Stimulated activated naive CD8-positive, alpha-beta T cell treated with anti-CD3 and anti-CD28 coated beads, Interleukin-15, Interleukin-2, amounts not matched to agents 100 ng/mL and 50 ng/mL, for 24 hours (primary cell): ENCODE data around the gene SAE1.

Experiments used
- H3K27ac Mint-ChIP-seq: one replicate; pipeline ENCODE4 v1.8.0; 2021; ENCODE audit warnings: mild to moderate bottlenecking, mixed read lengths
- H3K27me3 Mint-ChIP-seq: one replicate; pipeline ENCODE4 v1.8.0; 2021; ENCODE audit warnings: mixed read lengths
- H3K36me3 Mint-ChIP-seq: one replicate; pipeline ENCODE4 v1.8.0; 2021; ENCODE audit warnings: low read depth, mixed read lengths
- H3K4me1 Mint-ChIP-seq: one replicate; pipeline ENCODE4 v1.8.0; 2021; ENCODE audit warnings: low read depth, mixed read lengths
- H3K4me3 Mint-ChIP-seq: one replicate; pipeline ENCODE4 v1.8.0; 2021; ENCODE audit warnings: mild to moderate bottlenecking, mixed read lengths
- H3K9me3 Mint-ChIP-seq: one replicate; pipeline ENCODE4 v1.8.0; 2021; ENCODE audit warnings: mixed read lengths

SAE1 gene

DNA sequence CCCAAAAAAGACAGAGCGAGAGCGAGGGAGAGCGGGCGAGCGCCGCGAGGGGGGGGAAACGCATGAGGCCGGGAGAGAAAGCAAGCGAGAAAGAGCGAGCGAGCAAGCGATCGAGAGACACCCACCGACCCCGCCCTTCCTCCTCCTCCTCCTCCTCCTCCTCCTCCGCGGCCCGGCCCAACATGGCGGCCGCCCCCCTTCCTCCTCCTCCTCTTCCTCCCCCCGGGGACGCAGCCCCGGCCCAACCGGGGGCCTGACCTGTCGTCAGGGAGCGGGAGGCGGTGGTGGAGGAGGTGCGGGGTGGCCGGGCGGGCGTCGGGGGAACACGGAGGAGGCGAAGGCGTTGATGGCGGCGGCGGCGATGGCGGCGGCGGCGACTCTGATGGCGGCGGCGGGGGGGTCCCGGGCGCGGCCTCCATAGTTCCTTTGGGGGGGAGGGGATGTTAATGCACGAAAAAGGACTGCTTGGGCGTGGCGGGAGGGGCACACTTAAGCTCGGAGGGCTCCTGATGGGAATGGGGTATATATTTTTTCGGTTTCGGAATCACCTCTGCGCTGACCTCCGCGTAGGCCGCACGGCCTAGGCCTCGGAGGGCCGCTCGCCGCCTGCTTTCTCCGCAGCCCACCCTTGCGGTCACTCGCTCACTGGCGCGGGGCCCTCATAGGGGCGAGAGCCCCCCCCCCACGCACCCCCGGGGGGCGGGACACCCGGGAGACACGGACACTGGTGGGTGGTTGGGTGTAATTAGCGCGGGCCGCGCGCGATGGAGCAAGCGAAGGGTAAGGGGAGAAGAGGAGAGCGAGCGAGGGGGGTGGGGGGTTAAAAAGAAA is 18.3 kb upstream of the SAE1 start:
- peak overlapping the region; percentile 100 for H3K27ac Mint-ChIP-seq
- H3K36me3 Mint-ChIP-seq = peaks cover 47% of the 10 kb centered on the region
- peak overlapping the region; percentile 98 for H3K4me3 Mint-ChIP-seq
- no peaks in the 10 kb centered on the region for H3K9me3 Mint-ChIP-seq
- peaks cover 40% of the 10 kb centered on the region for H3K4me1 Mint-ChIP-seq
- H3K27me3 Mint-ChIP-seq = no peaks in the 10 kb centered on the region

GRCh38 chr19:47112997-47113849 is 17.4 kb upstream of the SAE1 start, which contains the start of gene ZC3H4:
TSS of gene ZC3H4 (minus strand) at chr19:47113776. CDS start at chr19:47112584, 1,192 bp downstream.
- Mint-ChIP-seq H3K36me3 (peaks cover 39% of the 10 kb centered on the region), H3K4me1 (peaks cover 32% of the 10 kb centered on the region), H3K27ac (peak within 1 kb of the TSS; percentile 100), H3K9me3 (no peaks in the 10 kb centered on the region), H3K4me3 (peak within 1 kb of the TSS; percentile 98), H3K27me3 (no peaks in the 10 kb centered on the region)

GRCh38 chr19:47113850-47114651 is 16.6 kb upstream of the SAE1 start:
- Mint-ChIP-seq H3K36me3 (peaks cover 30% of the 10 kb centered on the region), H3K27ac (peak overlapping the region; percentile 100), H3K9me3 (no peaks in the 10 kb centered on the region), H3K4me3 (peak overlapping the region; percentile 98), H3K4me1 (peaks cover 24% of the 10 kb centered on the region), H3K27me3 (no peaks in the 10 kb centered on the region)

GRCh38 chr19:47120470-47121067 is 10.1 kb upstream of the SAE1 start:
- H3K27ac Mint-ChIP-seq = no peak overlapping the region
- no peak overlapping the region for H3K4me3 Mint-ChIP-seq

DNA sequence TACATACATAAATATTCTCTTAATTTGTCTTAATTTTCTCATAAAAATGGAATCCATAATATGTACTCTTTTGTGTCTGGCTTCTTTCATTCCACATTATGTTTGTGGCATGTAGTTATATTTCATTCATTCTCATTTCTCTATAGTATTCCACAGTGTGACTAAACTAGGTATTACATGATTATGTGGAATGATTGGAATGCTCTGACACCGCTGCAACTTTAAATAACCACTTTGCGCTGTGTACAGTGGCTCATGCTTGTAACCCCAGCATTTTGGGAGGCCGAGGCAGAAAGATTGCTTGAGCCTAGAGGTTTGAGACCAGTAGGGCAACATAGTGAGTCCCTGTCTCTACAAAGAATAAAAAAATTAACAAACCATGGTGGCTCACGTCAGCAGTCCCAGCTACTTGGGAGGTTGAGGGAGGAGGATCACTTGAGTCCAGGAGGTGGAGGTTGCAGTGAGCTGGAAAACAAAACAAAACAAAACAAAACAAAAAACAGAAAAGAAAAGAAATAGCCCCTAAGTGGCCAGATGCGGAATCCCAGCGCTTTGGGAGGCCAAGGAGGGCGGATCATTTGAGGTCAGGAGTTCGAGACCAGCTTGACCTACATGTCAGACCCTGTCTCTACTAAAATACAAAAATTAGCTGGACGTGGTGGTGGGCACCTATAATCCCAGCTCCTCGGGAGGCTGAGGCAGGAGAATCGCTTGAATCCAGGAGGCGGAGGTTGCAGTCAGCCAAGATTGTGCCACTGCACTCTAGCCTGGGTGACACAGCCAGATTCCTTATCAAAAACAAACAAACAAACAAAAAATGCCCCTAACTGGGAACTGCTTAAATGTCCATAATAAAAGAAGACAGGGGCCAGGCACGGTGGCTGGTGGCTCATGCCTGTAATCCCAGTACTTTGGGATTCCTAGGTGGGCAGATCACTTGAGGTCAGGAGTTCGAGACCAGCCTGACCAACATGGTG is 8.0 kb upstream of the SAE1 start:
- Mint-ChIP-seq H3K27me3 (no peaks in the 10 kb centered on the region), H3K4me1 (peaks cover 7% of the 10 kb centered on the region), H3K27ac (no peak overlapping the region), H3K4me3 (no peak overlapping the region), H3K36me3 (peaks cover 14% of the 10 kb centered on the region), H3K9me3 (no peaks in the 10 kb centered on the region)

More at GRCh38 chr19:47120470-47121067, 10.1 kb upstream of the SAE1 start:
- Mint-ChIP-seq H3K36me3 (peaks cover 8% of the 10 kb centered on the region), H3K4me1 (peaks cover 7% of the 10 kb centered on the region), H3K27me3 (no peaks in the 10 kb centered on the region), H3K9me3 (no peaks in the 10 kb centered on the region)

DNA sequence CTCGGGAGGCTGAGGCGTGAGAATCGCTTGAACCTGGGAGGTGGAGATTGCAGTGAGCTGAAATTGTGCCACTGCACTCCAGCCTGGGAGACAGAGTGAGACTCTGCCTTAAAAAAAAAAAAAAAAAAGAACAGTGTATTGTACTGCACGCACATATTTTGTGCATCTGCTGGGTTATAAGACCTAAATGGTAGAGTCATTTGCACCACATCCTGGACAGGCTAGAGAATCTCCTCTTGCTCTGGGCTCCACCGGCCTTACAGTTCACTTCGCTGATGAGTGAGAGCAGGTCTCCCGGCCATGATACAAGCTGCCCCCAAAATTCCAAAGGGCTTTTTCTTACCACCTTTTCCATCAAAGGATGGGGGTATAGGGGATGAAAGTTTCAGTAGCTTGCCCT is 7.2 kb upstream of the SAE1 start:
- H3K27ac Mint-ChIP-seq = no peak overlapping the region
- peaks cover 20% of the 10 kb centered on the region for H3K36me3 Mint-ChIP-seq
- H3K27me3 Mint-ChIP-seq = no peaks in the 10 kb centered on the region
- no peak overlapping the region for H3K4me3 Mint-ChIP-seq
- H3K9me3 Mint-ChIP-seq = no peaks in the 10 kb centered on the region
- H3K4me1 Mint-ChIP-seq = peaks cover 7% of the 10 kb centered on the region

- H3K27ac Mint-ChIP-seq = no peak overlapping the region
- peaks cover 12% of the 10 kb centered on the region for H3K4me1 Mint-ChIP-seq
- no peaks in the 10 kb centered on the region for H3K9me3 Mint-ChIP-seq
- no peaks in the 10 kb centered on the region for H3K27me3 Mint-ChIP-seq
- no peak overlapping the region for H3K4me3 Mint-ChIP-seq
- peaks cover 29% of the 10 kb centered on the region for H3K36me3 Mint-ChIP-seq
Observed at GRCh38 chr19:47124937-47125668, 5.5 kb upstream of the SAE1 start.

DNA sequence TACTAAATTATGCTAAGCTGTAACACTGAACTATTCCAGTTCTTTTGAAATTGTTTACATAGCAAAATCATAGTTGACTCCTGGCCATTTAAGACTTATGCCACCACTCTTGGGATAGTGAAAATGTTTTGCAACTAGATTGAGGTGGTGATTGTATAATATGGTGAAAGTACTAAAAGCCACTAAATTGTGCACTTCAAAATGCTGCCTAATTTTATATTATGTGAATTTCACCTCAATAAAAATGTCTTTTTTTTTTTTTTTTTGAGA is 5.0 kb upstream of the SAE1 start:
- H3K27me3 Mint-ChIP-seq = no peaks in the 10 kb centered on the region
- no peak overlapping the region for H3K4me3 Mint-ChIP-seq
- peaks cover 17% of the 10 kb centered on the region for H3K4me1 Mint-ChIP-seq
- H3K36me3 Mint-ChIP-seq = peaks cover 34% of the 10 kb centered on the region
- H3K27ac Mint-ChIP-seq = no peak overlapping the region
- peaks cover 4% of the 10 kb centered on the region for H3K9me3 Mint-ChIP-seq

- H3K4me3 Mint-ChIP-seq = no peak overlapping the region
- no peaks in the 10 kb centered on the region for H3K27me3 Mint-ChIP-seq
- peaks cover 4% of the 10 kb centered on the region for H3K9me3 Mint-ChIP-seq
- peak overlapping the region; percentile 97 for H3K27ac Mint-ChIP-seq
- peaks cover 72% of the 10 kb centered on the region for H3K36me3 Mint-ChIP-seq
- H3K4me1 Mint-ChIP-seq = peaks cover 57% of the 10 kb centered on the region
Observed at GRCh38 chr19:47129579-47129978, 1.1 kb upstream of the SAE1 start.

GRCh38 chr19:47130120-47130588 is 481 bp upstream of the SAE1 start:
- Mint-ChIP-seq H3K27ac (peak overlapping the region; percentile 97), H3K9me3 (peaks cover 4% of the 10 kb centered on the region), H3K4me3 (peak overlapping the region; percentile 97), H3K36me3 (peaks cover 73% of the 10 kb centered on the region), H3K4me1 (peaks cover 57% of the 10 kb centered on the region), H3K27me3 (no peaks in the 10 kb centered on the region)

- Mint-ChIP-seq H3K4me1 (peaks cover 64% of the 10 kb centered on the region), H3K36me3 (peaks cover 76% of the 10 kb centered on the region), H3K27me3 (no peaks in the 10 kb centered on the region), H3K27ac (peak overlapping the region; percentile 97), H3K4me3 (peak overlapping the region; percentile 97), H3K9me3 (peaks cover 4% of the 10 kb centered on the region)
Observed at GRCh38 chr19:47132194-47132852, 1.7 kb downstream of the SAE1 start.

DNA sequence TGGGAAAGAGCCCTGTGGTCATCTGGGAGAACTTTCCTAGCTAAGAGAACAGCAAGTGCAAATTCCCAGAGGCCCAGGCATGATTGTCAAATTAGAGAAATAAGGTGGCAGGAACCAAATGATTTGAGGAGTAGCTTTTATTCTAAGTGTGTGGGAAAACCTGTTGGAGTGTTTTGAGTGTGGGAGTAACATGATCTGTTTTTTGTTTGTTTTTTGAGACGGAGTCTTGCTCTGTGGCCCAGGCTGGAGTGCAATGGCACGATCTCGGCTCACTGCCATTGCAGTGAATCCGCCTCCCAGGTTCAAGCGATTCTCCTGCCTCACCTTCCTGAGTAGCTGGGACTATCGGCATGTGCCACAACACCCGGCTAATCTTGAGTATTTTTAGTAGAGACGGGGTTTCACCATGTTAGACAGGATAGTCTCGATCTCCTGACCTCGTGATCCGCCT is 2.4 kb downstream of the SAE1 start:
- H3K4me3 Mint-ChIP-seq = peak overlapping the region; percentile 97
- peaks cover 71% of the 10 kb centered on the region for H3K36me3 Mint-ChIP-seq
- peak overlapping the region; percentile 53 for H3K27ac Mint-ChIP-seq
- H3K27me3 Mint-ChIP-seq = no peaks in the 10 kb centered on the region
- peaks cover 64% of the 10 kb centered on the region for H3K4me1 Mint-ChIP-seq
- peaks cover 4% of the 10 kb centered on the region for H3K9me3 Mint-ChIP-seq
